Left hindlimb (tissue), 1 donor: ENCODE data around the gene RAB40C.

ENCODE experiments used
- DNase-seq: peaks from one replicate; pipeline ENCODE4 v3.0.0-alpha.2; 2018

Gene RAB40C

GRCh38 chr16:575354-576196 lies 14.3 kb upstream of the RAB40C start:
- no peak for DNase-seq

- no peak for DNase-seq
These were observed 13.6 kb upstream of the RAB40C start for GRCh38 chr16:576197-576822.

- DNase-seq = no peak
These were observed 13.1 kb upstream of the RAB40C start for GRCh38 chr16:576823-577201.

GRCh38 chr16:577796-578195 lies 12.1 kb upstream of the RAB40C start:
- no peak for DNase-seq

- DNase-seq = no peak
These were observed 11.5 kb upstream of the RAB40C start for GRCh38 chr16:578232-578869.

GRCh38 chr16:578870-579405 lies 10.9 kb upstream of the RAB40C start:
- no peak for DNase-seq

- no peak for DNase-seq
These were observed 9.5 kb upstream of the RAB40C start for GRCh38 chr16:580141-580945.

- no peak for DNase-seq
These were observed 8.8 kb upstream of the RAB40C start for GRCh38 chr16:580946-581498.

- DNase-seq = no peak
These were observed 7.7 kb upstream of the RAB40C start for GRCh38 chr16:582218-582613.

- no peak for DNase-seq
These were observed 7.1 kb upstream of the RAB40C start for GRCh38 chr16:582614-583331.

- DNase-seq = no peak
These were observed 6.4 kb upstream of the RAB40C start for GRCh38 chr16:583470-583814.

GRCh38 chr16:583815-584591 lies 5.9 kb upstream of the RAB40C start:
- DNase-seq = no peak

- DNase-seq = no peak
These were observed 4.5 kb upstream of the RAB40C start for GRCh38 chr16:585351-585750.

- DNase-seq = no peak
These were observed 3.7 kb upstream of the RAB40C start for GRCh38 chr16:586047-586644.

- no peak for DNase-seq
These were observed 2.9 kb upstream of the RAB40C start for GRCh38 chr16:586645-587590.

GRCh38 chr16:588639-588888 lies 1.3 kb upstream of the RAB40C start:
- no peak for DNase-seq

GRCh38 chr16:588889-589657 lies 793 bp upstream of the RAB40C start:
- DNase-seq = peak; percentile 98

- no peak for DNase-seq
These were observed 435 bp downstream of the RAB40C start for GRCh38 chr16:590188-590814.

- no peak for DNase-seq
These were observed 942 bp downstream of the RAB40C start for GRCh38 chr16:590815-591200.
